ENCODE results near the gene SGPL1.

SGPL1 gene

DNA sequence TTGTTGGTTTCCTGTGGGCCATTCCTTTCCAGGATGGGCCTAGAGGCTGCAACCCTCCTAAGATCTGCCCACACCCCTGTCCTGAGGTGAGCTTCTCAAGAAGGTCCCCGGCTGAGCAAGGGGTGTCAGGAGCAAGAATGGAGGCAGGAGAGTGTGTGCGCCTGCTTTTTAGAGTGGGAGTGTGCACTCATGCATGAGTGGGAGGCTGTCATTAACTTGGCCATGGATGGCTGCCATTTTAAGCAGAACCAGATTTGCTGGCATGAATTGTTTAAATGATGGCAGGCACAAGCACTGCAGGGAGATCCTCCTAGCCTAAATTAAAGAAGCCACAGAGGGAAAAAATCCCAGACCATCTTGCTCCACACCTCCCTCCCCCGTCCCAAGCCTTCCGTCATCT, 2.9 kb upstream of the SGPL1 start:
- no peak for DNase-seq

DNA sequence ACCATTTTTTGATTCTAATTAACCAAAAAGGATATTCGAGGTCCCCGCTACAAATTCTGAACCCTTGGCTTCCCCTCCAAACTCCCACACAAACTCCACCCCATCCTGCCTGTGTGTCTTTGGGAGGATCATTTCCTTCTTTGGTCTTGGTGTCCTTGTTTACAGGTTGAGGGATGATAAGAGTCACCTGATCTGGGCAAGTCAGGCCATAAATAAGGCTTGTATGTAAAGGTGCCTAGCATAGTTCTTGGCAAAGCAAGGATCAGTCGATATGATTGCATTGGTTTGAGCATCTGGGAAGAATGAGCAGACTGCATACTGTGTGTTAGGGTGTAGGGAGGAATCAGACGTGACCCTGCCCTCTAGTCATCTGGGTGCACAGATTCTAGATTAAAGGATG, 1.6 kb upstream of the SGPL1 start:
- DNase-seq: no peak

DNA sequence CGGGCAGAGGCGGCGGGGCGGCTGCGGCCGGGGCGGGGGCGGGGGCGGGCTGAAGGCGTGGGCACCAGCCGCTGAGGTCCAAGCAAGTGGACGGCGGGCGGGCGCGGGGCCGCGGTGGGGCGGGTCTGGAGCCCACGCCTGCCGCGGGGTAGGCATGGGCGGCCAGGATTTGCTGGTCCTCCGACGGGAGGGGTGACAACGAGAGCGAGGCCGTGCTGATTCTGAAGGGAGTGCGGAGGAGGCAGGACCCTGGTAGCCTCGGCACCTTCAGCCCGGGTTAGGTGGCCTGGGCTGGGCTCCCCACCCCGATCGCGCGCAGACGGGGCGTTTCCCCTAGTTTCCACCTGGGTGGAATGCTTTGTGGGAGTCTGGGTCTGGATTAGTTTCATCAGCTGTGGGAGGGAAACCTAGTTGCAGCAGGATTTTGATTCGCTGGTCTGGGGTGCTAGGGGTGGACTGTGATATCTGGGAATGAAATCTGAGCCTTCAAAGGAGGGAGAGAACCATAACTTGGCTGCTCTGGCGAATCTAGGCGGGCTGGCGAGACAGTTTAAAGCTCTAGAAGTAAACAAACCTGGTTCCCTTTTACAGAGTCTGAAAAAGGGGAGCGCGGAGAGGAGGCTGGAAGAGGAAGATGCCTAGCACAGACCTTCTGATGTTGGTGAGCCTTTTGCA, 609 bp downstream of the SGPL1 start:
- peak; percentile 43 for DNase-seq

DNA sequence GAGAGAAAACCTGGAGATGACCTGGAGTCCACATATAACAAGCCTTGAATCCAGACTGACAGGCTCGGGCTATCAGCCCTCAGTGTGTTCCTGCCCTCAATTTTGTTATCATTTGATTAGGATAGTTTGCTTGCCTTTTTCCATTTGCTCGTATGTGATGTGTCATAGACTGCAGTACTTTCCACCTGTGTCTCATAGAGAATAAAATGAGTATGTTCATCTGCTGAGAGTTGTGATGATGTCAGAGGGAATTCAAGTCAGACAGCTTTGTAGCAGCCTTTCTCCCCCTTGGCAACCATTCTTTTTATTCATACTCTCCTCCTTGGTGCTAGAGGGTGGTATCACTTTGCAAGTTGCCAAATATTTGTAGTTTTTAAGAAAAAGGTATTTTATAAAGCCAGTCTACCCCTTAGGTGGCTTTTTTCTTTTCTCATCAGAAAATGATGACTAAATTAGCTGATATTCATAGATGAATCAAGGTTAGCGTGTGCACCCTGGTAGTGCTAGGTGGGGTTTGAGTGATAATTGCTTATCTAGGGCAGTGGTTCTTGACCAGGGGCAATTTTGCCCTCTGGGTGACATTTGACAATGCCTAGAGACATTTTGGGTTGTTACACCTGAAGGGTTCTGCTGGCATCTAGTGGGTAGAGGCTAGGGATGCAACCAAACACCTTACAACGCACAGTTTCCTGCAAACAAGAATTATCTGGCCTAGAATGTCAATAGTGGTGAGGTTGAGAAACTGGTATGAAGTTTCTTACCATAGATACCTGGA, 5.4 kb downstream of the SGPL1 start:
- DNase-seq: no peak

DNA sequence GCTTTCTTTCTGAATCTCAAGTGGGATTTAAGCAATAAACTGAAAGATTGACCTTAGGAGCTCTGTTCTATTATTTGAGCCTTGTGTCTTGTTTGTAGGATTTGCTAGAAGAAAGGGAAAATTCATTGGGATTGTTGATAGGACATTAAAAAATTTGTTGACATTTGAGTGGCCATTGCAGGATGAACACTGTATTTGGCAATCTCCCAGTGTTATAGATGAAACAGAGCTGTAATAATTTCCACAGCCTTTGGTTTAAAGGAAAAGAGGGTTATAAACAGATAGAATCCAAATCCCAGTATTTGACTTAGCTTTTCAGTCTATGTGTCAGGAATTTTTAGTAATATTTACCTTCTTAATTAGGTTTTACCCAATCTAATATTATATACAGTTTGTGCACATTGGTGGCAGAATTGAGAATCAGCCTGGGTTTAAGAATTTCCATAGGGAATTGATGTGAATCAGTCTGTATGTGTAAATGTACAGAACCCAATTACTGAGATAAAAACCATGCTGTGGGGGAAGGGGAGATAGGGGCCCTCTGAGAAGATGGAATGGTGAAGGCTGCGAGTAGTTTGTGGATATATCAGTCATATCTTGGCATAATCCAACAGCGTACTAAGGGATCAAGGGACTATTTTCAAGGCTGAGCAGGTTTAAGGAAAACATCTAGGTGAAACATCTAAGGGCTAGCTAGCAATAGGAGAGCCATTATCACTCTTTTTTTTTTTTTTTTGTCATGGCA, 6.5 kb downstream of the SGPL1 start:
- DNase-seq: no peak

DNA sequence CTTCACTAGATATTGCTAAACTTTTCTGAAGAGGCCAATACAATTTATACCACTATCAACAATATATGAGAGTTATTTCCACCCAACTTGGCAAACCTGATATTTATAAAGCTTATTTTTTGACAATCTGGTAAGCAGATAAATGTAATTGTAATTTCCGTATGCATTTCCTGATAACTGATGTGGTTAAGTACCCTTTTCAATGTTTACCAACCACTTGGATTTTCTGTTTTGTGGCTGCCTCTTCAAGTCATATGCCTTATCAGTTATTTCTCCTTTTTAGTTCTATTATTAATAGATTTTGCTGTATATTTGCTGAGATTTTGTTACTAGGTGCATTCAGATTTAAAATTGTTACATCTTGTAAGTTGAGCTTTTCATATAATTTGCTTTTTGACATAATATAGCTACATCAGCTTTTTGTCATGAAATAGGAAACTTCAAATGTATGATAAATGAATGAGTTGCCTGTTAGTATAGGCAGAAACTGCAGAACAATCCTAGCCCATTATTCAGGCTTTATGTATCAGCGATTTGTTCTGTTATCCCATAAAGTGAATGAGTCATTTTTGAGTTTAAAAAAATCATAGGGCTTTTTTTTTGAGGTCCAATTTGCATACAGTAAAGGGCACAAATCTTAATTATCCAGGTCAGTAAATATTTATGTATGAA, 11.5 kb downstream of the SGPL1 start:
- DNase-seq: no peak

DNA sequence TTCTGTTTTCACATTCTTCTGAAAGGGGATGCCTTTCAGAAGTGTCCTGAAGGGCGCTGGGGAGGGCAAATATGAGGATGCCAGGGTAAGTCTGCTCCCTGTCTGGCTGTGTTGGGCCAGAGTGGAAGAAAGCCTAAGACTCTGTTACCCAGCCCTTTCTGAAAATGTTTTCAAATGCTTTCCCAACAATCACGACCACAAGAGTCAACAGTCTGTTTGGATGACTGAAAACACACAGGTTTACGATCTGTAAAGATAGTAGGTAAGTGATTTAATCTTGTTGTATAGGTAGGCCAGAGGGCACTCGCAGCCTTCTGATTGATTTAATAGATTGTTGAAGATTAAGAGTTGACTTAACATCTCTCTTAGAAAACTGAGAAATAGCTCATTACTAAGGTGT, 13.2 kb downstream of the SGPL1 start:
- no peak for DNase-seq

DNA sequence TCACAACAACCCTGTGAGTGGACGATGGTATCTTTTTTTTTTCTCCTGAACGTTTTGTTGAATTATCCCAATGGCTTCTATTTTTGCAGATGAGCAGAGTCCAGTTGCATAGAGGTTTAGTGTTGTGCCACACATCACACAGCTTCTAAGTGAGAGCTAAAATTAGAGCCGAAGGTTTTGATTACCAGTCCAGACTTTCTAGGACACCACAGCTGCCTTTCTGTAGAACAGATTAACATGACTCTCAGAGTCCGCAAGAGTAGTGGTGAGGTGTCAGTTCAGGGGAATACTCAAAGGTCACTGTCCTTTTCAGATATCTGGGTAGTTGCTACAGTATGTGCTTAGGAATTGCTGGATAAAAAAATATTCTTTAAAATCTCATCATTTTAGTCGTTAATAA, 13.8 kb downstream of the SGPL1 start:
- no peak for DNase-seq

DNA sequence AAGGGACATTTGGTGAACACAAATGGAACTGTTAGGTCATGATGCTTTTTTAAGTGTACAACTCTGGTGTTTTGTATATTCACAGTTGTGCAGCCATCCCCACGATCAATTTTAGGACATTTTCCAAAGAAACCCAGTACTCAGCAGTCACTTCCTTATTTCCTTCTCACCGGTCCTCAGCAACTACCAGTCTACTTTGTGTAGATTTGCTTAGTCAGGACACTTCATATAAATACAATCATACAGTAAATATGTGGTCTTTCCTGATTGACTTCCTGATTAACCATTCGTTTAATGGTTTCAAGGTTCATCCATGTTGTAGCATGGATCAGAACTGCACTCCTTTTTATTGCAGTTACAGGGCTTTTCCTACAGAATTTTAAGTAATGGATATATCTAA, 14.4 kb downstream of the SGPL1 start:
- DNase-seq: no peak

DNA sequence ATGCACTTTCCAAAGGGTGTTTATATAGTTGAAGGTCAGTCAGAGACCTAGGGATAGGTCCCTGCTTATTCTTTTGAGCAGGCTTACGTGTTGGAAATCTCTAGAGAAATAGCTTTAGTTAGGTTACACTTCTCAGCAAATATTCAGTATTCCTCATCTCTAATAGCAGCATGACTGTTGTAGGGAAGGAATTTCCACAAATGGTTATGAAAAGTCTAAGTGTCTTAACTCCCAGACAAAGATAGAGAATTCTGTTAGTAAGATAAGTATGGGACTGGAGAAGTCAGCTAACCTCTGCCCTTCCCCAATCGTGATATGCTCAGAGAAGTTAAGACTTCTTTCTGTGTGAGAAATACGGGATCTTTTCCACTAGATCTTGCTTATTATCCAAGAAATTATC, 16.5 kb downstream of the SGPL1 start:
- DNase-seq: no peak

DNA sequence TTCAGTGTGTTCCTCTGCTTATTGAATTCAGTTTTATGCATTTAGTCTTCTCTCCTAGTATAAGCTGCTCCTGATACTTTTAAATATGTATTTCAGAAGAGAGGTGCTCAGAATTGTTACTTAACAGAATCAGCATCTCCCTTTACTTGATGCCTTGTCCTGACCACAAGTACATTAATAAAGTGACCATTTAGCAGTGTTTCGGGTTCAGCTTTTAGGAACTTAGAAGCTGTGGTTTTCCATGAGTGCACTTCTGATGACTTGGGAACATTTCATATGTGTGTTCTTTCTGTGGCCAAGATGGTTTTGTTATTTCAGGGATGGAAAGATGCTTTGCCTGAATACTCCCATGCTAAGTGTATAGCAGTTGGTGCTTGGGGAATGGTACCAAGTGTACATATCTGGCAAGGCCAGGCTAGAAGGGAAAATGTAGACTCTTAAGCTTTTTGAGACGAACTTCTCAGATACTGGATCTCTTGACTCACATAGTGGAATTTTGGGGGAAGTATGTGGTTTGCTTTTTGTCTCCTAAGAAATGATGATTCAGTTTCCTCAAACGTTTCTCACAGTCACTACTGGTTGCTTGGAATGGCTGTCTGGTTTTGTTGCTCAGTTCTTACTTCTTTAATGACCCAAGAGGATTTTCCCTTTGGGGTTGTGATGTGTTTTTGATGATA, 17.2 kb downstream of the SGPL1 start:
- DNase-seq: no peak

DNA sequence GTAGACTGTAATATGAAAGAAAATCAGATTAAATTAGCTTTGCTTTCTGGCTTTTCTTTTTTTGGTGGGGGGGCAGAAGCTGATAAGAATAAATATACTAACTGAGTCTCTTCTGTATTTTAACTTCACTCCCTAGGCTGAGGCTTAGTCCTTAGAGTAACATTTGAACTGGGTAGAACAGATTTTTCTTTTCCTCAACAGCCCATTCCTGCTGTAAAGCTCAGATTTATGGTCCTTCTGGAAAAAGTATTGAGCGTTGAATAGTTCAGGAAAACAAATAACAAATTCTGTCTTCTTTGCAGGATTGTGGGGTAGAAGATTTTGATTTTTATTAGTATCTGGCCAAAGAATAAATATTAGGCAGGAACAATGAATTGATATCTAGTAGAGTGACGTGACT, 17.9 kb downstream of the SGPL1 start:
- no peak for DNase-seq

DNA sequence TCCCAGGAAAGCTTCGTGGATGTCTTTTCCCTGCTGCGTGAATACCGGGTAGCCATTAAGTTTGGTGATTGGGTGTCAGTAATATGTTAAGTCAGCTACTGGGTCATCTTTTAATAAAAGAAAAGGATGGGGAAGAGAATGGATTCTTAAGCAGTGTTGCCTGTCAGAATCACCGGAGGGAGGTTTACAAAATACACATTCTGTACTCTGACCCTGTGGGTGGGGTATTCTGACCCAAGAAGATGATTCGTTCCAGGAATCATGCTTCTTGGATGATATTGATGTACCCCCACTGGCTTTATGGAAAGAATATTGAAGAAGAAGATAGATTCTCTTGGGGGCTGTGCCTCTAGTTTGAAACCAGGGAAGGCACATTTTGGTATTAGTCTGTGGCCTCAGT, 18.3 kb downstream of the SGPL1 start:
- no peak for DNase-seq

DNA sequence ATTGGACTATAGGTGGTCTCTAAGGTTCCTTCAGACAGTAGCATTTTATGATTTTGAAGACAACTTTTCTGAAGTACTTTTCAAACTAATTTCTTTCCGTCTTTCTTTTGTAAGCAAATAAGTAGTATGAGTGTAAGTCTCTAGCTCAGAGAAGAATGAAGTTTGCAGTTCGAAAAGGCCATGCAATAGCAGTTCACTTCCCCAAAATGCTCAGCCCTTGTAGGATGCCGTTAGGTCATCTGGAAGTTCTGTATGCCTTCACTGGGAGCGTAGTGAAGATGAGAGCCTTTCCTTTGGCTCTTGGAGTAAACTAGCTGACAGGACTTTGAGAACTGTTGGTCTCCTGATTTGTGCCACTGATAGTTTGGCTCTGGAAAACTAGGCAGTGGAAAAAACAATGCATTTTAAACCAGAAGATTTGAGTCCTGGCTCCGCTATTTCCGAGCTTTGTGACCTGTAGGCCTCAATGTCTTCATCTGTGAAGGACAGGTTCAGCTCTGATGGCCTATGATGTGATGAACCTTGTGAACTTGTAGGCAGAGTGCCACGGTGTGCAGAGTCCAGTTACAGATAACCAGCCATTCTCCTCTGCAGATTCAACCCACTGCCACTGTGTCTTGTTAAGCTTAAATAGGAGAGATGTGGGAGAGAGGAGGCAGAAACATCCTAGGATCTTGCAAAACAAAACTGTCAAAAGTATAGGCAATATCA, 18.8 kb downstream of the SGPL1 start:
- DNase-seq: no peak

DNA sequence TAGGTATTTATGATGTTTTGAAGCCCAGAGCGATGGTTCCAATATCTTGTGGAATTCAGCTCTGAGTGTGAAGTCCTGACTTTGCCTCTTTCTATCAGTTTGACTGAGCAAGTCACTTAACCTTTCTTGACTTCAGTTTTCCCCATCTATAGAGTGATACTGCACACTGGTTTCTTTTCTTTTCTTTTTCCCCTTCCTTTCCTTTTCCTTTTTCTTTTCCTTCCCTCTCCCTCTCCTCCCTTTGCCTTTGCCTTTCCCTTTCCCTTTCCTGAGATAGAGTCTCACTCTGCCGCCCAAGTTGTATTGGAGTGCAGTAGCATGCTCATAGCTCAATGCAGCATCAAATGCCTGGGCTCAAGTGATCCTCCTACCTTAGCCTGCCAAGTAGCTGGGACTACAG, 20.6 kb downstream of the SGPL1 start:
- DNase-seq: no peak

DNA sequence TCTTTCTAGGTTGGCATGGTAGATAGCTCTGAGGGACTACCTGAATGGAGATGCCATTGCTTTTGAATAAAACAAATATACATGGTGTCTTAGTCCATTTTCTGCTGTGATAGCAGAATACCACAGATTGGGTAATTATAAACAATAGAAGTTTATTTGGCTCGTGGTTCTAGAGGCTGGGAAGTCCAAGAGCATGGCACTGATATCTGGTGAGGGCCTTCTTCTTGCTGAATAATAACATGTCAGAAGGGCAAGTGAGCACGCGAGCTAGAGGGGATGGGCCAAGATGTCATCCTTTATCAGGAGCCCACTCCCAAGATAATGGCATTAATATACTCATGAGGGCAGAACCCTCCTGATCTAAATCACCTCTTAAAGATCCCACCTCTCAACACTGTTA, 21.9 kb downstream of the SGPL1 start:
- DNase-seq: no peak

DNA sequence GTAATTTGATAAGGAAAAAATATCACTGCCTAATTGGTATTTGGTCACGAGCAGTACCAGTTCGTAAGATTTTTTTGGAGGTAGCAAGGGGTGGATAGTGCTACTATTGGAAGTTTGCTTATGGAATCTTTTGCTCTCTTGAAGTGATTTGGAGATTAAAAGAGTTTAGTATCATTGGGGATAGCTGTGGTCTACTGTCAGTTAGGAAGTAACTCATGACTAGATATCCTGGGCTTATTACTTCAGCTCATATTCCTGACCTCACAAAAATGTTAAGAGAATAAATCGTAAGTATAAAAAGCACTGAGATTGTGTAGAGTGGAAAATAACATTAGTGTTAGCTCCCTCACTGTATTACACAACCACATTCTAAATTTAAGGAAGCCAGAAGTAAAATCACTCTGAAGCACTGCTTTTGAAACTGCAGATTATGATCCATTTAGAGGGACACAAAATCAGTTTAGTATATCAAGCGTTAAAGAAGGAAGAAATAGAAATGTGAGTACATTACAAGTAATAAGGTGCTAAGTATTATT, 22.6 kb downstream of the SGPL1 start:
- DNase-seq: no peak

DNA sequence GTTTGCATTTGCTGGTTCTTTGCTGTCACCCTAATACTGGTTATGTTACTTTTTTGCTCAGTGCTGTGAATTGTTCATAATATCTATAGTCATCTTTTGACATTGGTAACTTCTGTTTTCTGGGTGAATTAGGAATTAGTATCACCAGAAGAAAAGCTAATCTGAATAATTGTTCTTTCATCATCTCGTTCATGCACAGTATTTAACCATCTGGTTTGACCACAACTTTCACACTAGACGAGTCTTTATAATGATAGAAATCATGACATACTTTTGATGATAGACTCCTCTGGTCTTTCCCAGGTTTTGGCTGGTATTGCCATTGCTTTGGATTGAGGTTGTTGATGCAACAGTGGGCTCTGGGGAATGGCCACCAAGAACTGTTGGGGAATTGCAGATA, 25.1 kb downstream of the SGPL1 start:
- no peak for DNase-seq

DNA sequence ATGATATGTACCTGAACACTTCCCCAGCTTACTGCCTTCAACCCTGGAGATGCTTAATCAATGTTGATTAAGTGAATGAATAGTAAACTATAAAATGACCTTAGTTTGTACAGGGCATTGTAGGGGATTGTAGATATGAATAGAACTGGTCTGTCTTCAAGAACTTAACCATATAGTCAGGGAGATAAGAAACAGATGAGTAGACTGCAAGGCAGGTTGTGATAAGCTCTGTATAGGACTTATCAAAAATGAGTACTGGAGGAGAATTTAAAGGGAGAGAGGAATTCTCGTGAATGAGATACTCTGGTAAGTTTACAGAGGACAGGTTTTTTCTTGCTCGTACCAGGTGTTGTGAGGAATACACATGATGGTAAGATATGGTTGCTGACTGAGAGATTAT, 27.6 kb downstream of the SGPL1 start:
- no peak for DNase-seq

DNA sequence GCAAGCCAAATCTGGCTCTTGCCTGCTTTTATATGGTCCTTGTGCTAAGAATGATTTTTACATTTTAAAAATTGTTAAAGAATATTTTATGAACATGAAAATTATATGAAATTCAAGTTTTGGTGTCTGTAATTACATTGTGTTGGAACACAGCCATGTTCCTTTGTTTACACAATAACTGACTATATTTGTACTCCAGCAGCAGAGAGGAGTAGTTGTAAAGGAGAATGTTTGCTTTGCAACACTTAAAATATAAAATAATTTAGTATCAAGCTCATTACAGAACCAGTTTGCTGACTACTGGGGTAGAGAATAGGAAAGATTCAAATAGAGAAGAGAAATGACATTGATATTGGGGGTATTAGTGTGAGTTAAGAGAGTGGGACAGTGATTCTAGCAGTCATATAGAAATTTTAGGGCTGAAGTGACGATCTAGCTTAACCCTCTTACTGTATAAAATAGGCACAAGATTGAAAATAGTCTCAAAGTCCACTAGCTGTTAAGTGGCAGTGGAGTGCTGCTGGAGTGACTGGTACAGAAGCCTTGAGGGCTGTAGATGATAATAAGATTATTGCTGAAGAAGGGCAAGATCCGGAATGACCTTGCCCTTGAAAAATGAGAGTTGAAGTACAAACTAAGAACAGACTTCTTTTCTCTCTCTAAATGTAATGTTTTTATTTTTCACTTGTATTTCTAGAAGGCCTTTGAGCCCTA, 28.2 kb downstream of the SGPL1 start:
- DNase-seq: no peak

DNA sequence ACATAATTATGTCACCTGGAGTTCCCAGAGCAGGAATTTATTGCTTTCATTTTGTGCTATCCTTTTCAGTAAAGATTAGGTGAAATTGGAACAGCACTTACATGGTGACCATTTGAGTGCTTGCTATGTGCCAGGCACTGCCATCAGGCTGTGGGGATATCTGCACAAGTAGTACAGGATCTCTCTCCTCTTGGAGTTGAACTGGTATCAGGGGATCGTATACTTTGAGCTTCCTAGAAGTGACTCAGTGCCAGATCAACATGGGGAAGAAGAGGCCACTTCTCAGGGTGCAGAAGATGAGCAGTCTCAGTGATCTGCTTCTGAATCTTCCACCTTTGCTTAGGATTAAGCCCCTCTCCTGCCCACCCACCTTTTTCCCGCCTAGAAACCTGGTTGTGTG, 29.5 kb downstream of the SGPL1 start:
- no peak for DNase-seq

All from stimulated activated CD4-positive, alpha-beta T cell treated with anti-CD3 and anti-CD28 coated beads, Interleukin-4, amount 100 ng/mL, for 1 hour (primary cell).